Uterus (tissue), 2 donors: ENCODE data around the gene LRRIQ1.

Experiments used
- POLR2A ChIP-seq, 2 donors: fragments of 450-650 bp; IDR thresholded peaks; one replicate each; pipeline ENCODE4 v1.6.1; 2016; ENCODE audit warnings: antibody characterized with exemption in 2 of 2, mild to moderate bottlenecking in 1 of 2, moderate library complexity in 1 of 2
- TF ChIP-seq, protein P1 (sequence below), 4 experiments: fragments of 200-600 bp in 2 of 4; fragments of 450-650 bp in 2 of 4; sonication (generic) in 2 of 4; IDR thresholded peaks; one replicate each; pipeline ENCODE4 v1.5.1; 2016 to 2019; ENCODE audit warnings: antibody characterized with exemption in 4 of 4, mild to moderate bottlenecking in 2 of 4, moderate library complexity in 1 of 4

DNA sequence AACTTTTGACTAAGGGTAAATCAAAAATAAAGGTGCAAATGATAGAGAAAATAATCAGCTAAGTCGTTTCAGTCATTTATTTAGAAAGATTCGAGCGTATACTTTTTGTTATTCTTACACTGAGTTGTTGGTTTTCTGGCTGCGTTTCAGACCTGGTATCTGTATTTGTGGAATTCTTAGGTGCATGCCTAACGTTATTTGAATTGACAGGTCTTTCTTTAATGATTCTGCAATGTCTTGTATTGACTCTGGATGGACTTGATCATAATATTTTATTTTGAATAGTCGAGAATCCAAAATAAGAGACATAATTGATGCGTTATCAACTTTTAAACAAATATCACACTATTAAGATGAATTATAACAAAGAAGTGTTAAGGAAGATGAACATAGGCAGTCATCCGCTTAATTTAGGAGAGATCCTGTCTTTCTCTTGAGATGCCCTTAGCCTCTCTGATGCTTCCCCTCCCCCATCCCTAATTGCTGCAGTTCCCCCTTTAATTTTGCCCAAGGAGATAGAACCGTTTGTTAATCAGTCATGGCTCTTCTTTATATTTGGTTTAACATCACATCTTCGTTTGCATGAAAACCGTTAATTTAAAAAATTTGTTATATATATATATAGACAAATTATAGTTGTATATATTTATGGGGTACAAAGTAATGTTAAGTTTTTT, 245.6 kb downstream of the LRRIQ1 start:
- TF ChIP-seq, protein P1, sequence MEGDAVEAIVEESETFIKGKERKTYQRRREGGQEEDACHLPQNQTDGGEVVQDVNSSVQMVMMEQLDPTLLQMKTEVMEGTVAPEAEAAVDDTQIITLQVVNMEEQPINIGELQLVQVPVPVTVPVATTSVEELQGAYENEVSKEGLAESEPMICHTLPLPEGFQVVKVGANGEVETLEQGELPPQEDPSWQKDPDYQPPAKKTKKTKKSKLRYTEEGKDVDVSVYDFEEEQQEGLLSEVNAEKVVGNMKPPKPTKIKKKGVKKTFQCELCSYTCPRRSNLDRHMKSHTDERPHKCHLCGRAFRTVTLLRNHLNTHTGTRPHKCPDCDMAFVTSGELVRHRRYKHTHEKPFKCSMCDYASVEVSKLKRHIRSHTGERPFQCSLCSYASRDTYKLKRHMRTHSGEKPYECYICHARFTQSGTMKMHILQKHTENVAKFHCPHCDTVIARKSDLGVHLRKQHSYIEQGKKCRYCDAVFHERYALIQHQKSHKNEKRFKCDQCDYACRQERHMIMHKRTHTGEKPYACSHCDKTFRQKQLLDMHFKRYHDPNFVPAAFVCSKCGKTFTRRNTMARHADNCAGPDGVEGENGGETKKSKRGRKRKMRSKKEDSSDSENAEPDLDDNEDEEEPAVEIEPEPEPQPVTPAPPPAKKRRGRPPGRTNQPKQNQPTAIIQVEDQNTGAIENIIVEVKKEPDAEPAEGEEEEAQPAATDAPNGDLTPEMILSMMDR (IDR thresholded peaks at IDR 0.05), result no peak
- TF ChIP-seq POLR2A (IDR thresholded peaks at IDR 0.05), result no peak
